Lung microvascular endothelial cell (primary cell): ENCODE data around the gene ZNF606. TPM values are rescaled to one million over a fixed set of nuclear protein-coding genes. Genes with fewer than 3 reads are reported as not detected.
A peak's percentile ranks its signal among the peaks of the same experiment; 100 is the strongest.
"Not testable (repeated sequence)": the region's sequence is repeated elsewhere in the genome, so short reads cannot be mapped to it uniquely, and the experiment has no call there.

Experiments
- DNase-seq, 2 donors: peaks; one replicate each; pipeline versions ENCODE4 v3.0.0 to v3.0.0-alpha.2; 2010; ENCODE audit warnings: low read depth in 2 of 2
- total RNA-seq: library from RNA; depleted of rRNA; stranded (reverse); fragments of >200 nt; gene quantifications from 2 replicates; pipeline ENCODE4 v1.2.1, GENCODE V29; 2014

ZNF606 gene
- total RNA-seq, 1 donor from 2014 or later: 8.7 TPM

DNA sequence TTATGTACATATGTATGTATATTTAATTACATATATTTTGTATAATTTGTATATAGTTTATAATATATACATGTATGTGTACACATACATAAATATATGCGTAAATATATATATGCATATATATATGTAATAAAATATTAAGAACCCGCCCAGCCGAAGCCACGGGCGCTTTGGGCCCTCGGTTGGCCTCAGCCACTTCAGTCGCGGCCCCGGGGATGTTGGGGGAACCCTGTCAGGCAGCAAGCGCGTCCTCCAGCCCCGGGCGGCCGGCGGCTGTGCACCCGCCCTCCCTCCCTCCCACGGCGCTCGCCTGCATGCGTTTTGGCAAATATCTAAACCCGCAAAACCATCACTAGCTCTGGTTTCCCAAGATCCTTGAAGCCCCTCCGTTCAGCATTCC lies 7.9 kb upstream of the ZNF606 start:
- no peak for DNase-seq

DNA sequence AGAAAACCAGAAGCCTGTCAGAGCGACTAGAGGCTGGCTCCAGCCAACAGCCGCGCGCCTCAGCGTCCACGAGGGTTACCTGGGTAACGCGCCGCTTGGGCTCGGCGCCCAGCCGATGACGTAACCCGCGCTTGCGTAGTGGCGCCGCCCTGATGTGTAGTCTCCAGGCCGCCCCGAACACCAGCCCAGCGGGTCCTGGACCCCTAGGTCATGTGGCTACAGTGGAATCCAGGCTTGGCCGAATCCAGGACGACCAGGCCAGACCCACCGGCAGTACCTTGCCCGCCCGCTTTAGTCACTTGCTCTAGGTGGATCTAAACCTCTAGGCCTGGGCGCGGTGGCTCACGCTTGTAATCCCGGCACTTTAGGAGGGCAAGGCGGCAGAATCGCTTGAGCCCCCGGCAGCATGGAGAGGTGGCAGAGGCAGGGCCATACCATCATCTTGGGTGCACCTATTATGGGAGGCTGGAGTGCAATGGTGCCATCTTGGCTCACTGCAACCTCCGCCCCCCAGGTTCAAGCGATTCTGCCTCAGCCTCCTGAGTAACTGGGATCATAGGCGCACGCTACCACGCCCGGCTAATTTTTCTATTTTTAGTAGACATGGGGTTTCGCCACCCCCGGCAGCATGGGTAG lies 7.2 kb upstream of the ZNF606 start:
- peak; percentile 59 to 69 for DNase-seq

GRCh38 chr19:58009301-58009665 lies 6.7 kb upstream of the ZNF606 start:
- DNase-seq: no peak

DNA sequence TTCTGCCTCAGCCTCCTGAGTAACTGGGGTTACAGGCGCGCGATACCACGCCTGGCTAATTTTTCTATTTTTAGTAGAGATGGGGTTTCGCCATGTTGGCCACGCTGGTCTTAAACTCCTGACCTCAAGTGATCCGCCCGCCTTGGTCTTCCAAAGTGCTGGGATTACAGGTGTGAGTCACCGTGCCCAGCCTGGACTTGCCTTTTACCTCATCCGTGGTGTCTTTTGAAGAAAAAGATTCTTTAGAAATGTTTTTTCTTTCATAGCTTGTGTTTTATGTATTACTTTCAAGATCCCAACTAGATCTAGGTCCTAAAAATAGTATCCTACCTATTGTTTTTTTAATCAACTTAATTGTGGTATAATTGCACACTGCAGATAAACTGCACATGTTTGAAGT lies 6.3 kb upstream of the ZNF606 start:
- DNase-seq: not testable (repeated sequence)

- DNase-seq: peak in 1 of 2 donors; percentile 6
Observed at GRCh38 chr19:58007285-58007684, 4.7 kb upstream of the ZNF606 start.

GRCh38 chr19:58003174-58003828 lies 681 bp upstream of the ZNF606 start:
- DNase-seq: no peak

DNA sequence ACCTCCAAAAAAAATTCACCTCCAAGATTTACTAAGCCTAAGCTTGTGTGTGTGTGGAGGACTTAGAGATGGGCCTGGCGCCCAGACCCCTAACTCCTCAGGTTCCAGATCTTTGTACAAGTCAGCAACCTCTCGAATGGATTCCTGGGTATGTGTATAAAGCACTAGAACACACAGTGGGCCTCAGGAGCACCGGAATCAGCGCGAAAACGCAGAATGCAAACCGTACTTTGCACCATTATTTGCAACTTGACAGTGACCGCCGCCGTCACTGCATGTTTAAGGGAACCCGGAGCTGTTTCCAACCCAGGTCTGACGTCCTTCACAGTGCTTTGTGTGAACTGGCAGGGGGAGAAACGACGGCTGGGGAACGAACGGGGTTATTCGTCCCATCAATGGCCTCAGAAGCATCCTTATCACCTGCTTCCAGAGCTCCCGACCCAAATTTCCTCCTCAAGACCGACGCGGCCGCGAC lies 688 bp downstream of the ZNF606 start:
- peak in 1 of 2 donors; percentile 51 for DNase-seq

GRCh38 chr19:58000677-58001076 lies 1.9 kb downstream of the ZNF606 start:
- DNase-seq: no peak

DNA sequence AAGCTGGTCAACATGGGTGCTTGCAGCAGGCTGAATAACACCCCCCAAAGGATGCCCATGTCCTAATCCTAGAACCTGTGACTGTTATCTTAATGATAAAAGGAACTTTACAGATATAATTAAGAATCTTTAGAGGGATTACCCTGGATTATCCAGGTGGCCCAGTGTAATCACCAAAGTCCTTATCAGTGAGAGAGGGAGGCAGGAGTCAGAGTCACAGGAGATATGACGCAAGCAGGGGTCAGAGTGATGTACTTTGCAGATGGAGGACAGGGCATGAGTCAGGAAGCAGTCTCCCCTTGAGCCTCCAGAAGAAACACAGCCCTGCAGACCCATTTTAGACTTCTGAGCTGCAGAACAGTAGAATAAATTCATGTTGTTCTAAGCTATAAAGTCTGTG lies 9.8 kb downstream of the ZNF606 start:
- DNase-seq: no peak

- DNase-seq: peak in 1 of 2 donors; percentile 3
Observed at GRCh38 chr19:57978586-57979289, 23.9 kb downstream of the ZNF606 start.

DNA sequence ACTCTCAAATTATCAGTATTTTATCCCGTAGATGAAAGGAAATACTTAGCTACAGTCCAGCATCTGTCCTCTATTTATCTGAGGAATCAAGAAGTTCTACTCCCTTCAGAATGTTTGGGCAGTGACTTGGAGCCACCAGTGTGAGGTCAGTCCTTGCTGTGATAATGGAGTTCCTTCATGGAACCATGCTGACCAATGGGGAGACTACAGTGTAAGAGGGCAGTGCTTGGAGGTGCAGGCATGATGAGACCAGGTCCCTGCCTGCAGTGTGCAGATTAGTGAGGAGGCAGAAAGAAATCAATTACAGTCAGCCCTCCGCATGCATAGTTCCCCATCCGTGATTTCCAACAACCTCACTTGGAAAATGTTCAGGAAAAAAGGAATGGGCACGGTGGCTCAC lies 28.2 kb downstream of the ZNF606 start, which contains the start of gene C19orf18:
TSS of gene C19orf18 (minus strand) at position 101 of the 400 bp plus-strand sequence. CDS start 102 bp downstream, outside the sequence.
- no peak for DNase-seq

DNA sequence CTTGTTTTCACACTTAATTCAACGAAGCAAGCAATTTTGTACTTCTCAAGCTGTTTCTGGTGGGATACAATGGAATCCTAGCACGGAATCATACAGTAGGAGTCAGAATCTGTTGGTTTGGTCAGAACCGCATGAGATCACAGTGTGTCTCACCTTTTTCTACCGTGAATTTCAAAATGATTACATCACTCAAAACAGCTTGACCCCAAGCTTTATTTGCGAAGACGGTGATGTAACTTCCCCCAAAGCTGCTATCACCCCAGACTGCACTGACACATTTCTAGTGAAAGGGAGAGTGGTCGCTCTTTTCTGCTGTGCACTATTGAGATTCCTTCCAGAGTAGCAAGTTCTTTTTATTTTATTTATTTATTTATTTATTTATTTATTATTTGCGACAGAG lies 37.9 kb downstream of the ZNF606 start:
- DNase-seq: no peak

- DNase-seq: no peak
Observed at GRCh38 chr19:57961785-57962184, 40.8 kb downstream of the ZNF606 start.

DNA sequence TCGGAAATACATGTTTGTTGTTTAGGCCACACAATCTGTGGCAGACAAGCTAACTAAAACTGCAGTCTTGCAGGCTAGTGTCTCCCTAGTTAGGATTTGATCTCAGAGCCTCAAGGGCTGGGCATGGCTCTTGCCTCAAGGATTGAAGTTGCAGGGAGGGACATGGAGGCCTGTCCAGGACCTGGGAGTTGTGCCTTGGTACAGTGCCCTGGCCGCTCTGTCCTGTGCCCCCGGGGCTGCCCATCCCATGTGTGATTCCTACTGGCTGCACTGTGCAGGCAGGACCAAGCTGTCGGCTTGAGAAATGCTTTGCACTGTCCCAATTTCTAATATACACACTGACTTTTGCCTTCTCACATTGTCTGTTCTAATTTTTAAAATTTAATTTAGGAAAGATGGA lies 47.6 kb downstream of the ZNF606 start:
- no peak for DNase-seq

GRCh38 chr19:57949702-57950101 lies 52.9 kb downstream of the ZNF606 start:
- no peak for DNase-seq

DNA sequence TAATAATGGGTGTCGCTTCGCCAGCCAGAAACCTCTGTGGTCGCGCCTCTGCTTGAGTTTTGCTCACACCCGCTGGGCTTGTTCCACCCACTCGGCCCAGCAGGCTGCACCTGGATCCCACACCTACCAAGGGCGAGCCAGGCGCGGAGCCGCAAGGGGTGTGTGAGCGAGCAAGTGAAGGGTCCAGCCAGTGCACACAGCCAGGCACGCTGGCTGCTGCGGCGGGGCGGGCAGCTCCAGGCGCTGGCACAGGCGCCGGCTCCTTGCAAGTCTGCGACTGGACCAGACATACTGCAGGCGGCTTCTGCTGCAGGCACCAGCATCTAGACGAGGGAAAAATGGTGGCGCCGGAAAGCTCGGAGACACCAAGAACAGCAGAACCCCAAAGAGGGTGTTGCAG lies 53.3 kb downstream of the ZNF606 start:
- no peak for DNase-seq

DNA sequence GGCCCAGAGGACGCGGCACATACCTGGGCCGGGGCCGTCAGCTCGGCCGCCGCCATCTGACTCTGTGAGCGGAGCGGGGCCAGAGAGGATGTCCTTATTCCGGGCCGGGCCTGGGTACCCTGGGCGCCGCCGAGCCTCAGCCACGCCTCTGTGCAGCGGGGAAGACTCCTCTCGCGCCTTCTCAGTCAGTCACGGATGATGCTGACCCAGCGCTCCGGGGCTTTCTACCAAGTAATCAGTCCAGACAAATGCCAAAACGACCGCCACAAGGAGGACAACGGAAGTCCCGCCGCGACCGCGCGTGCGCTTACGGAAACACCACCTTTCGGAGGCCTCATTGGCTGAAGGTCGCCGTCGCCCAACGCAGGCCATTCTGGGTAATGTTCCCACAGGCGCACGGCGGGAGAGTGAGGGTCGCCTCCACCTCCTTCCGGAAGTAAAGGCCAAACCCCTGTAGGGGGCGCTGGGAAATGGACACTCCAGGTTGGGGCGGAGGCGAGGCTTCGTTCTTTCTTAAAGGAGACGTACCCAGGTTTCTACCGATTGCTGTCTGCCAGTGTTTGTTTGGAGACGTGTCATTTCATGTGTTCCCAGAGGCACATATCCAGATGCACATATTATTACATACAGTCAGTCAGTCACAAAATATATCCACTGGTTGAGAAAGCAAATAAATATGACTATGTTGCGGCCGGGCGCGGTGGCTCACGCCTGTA lies 55.0 kb downstream of the ZNF606 start, which contains the start of gene ZNF256:
TSS of gene ZNF256 (minus strand) at position 288 of the 716 bp plus-strand sequence. CDS start at position 56, 232 bp downstream.
- peak; percentile 89 to 92 for DNase-seq

GRCh38 chr19:57947088-57947418 lies 55.6 kb downstream of the ZNF606 start:
- no peak for DNase-seq

DNA sequence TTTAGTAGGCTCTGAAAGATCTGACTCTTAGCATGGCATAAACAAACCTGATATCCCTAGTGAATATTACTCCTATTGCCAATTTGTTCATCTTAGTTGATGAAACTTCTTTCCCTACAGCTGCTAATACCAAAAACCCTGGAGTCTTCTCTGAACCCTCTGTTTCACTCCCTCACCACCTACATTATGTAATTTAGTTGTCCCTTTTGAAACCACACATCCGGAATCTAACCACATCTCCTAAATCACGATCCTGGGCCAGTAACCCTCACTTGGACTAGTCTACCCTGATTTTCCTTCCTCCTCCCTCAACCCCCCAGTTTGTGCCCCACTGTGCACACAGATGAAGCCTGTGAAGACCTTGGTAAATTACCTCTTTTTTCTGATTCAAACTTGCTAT lies 56.3 kb downstream of the ZNF606 start:
- no peak for DNase-seq

DNA sequence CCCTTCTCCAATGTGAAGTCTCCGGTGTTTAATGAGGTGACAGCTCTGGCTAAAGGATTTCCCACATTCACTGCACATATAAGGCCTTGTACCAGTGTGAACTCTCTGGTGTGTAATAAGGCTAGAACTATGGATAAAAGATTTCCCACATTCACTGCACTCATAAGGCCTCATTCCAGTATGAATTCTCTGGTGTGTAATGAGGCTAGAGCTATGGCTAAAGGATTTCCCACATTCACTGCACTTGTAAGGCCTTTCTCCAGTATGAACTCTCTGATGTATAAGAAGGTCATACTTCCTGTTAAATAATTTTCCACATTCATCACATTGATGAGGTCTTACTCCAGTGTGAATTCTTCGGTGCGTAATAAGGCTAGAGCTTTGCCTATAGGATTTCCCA lies 61.0 kb downstream of the ZNF606 start:
- DNase-seq: no peak

DNA sequence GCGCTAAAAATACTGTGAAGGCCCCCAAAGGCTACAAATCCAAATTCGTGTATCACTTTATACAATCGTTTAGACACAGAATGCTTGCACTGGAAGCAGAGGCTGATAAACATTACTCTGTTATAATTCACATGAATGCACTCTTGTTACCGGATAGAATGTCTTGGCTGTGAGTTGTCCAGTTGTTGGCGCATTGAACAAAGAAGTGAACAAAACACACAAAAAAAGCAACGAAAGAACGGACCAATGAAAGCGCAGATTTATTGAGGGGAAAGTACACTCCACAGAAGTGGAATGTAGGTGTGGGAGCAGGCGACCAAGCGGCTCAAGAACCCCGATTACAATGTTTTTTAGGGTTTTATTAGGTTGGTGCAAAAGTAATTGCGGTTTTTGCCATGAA lies 66.9 kb downstream of the ZNF606 start:
- DNase-seq: no peak
